WTC11 (cell line): ENCODE results near the gene PMAIP1. TPM values are rescaled to one million over a fixed set of nuclear protein-coding genes. Genes with fewer than 3 reads are reported as not detected.

Experiments used
- ATAC-seq: fragments of 200-7000 bp; cut with Tn5 transposase; 2 replicates; pipeline ENCODE4 v1.10.0; 2021; ENCODE audit warnings: mild to moderate bottlenecking, moderate library complexity
- CTCF ChIA-PET: fragments of 300-600 bp; sonication (Branson Sonifier 250); formaldehyde crosslinking; loops from one replicate; lab custom pipeline; 2021; ENCODE audit warnings: antibody characterized with exemption; lab: Charles Lee
- POLR2A ChIA-PET: fragments of 350-600 bp; sonication (Branson Sonifier 250); formaldehyde crosslinking; loops from one replicate; lab custom pipeline; 2021; ENCODE audit warnings: antibody characterized with exemption; lab: Charles Lee
- DNase-seq: peaks from one replicate; pipeline ENCODE4 v3.0.0; 2021; ENCODE audit warnings: low spot score
- H3K27ac Mint-ChIP-seq: 2 replicates; pipeline ENCODE4 v1.8.0; 2021; ENCODE audit warnings: mixed read lengths
- H3K27me3 Mint-ChIP-seq: 2 replicates; pipeline ENCODE4 v1.8.0; 2021; ENCODE audit warnings: low read depth, mild to moderate bottlenecking, moderate library complexity, mixed read lengths
- H3K36me3 Mint-ChIP-seq: 2 replicates; pipeline ENCODE4 v1.8.0; 2021; ENCODE audit warnings: mixed read lengths
- H3K4me1 Mint-ChIP-seq: 2 replicates; pipeline ENCODE4 v1.8.0; 2022; ENCODE audit warnings: mixed read lengths
- H3K4me3 Mint-ChIP-seq: 2 replicates; pipeline ENCODE4 v1.8.0; 2021; ENCODE audit warnings: mild to moderate bottlenecking, moderate library complexity, mixed read lengths
- H3K9me3 Mint-ChIP-seq: 2 replicates; pipeline ENCODE4 v1.8.0; 2021; ENCODE audit warnings: mixed read lengths
- ARID4B ChIP-seq: sonication (generic); formaldehyde crosslinking; IDR thresholded peaks from 2 replicates; pipeline ENCODE4 v1.8.0; 2023; ENCODE audit warnings: missing genetic modification reagents, mild to moderate bottlenecking, borderline replicate concordance
- CDX4 ChIP-seq: fragments of 250-450 bp; sonication (Bioruptor Pico); IDR thresholded peaks from 2 replicates; pipeline ENCODE4 v1.9.0; 2021; ENCODE audit warnings: moderate library complexity, mild to moderate bottlenecking, inconsistent platforms, borderline replicate concordance
- E2F1 ChIP-seq: sonication (generic); formaldehyde crosslinking; IDR thresholded peaks from 2 replicates; pipeline ENCODE4 v1.8.0; 2022; ENCODE audit warnings: mild to moderate bottlenecking, missing genetic modification reagents
- E2F4 ChIP-seq: sonication (generic); formaldehyde crosslinking; IDR thresholded peaks from 2 replicates; pipeline ENCODE4 v1.8.1; 2022; ENCODE audit warnings: low read depth, mild to moderate bottlenecking, moderate library complexity, missing genetic modification reagents, borderline replicate concordance
- FOXJ3 ChIP-seq: sonication (generic); formaldehyde crosslinking; IDR thresholded peaks from 2 replicates; pipeline ENCODE4 v1.9.0; 2021; ENCODE audit warnings: missing genetic modification reagents, mild to moderate bottlenecking, borderline replicate concordance
- FOXP1 ChIP-seq: sonication (generic); formaldehyde crosslinking; IDR thresholded peaks from 2 replicates; pipeline ENCODE4 v1.8.0; 2022; ENCODE audit warnings: missing genetic modification reagents, mild to moderate bottlenecking, moderate library complexity, borderline replicate concordance
- GTF2I ChIP-seq: fragments of 250-450 bp; sonication (Bioruptor Pico); conservative IDR thresholded peaks from 2 replicates; pipeline ENCODE4 v1.4.0; 2021; ENCODE audit warnings: mild to moderate bottlenecking
- HMGXB4 ChIP-seq: sonication (generic); formaldehyde crosslinking; IDR thresholded peaks from 2 replicates; pipeline ENCODE4 v1.8.1; 2023; ENCODE audit warnings: mild to moderate bottlenecking, moderate library complexity, missing genetic modification reagents
- MLX ChIP-seq: sonication (generic); formaldehyde crosslinking; IDR thresholded peaks from 2 replicates; pipeline ENCODE4 v1.8.1; 2023; ENCODE audit warnings: mild to moderate bottlenecking, missing genetic modification reagents, moderate library complexity
- NFATC4 ChIP-seq: fragments of 250-450 bp; sonication (Bioruptor Pico); IDR thresholded peaks from 2 replicates; pipeline ENCODE4 v1.9.0; 2021; ENCODE audit warnings: mild to moderate bottlenecking
- NFE2L1 ChIP-seq: sonication (generic); formaldehyde crosslinking; IDR thresholded peaks from 2 replicates; pipeline ENCODE4 v1.8.1; 2023; ENCODE audit warnings: missing genetic modification reagents
- SOX15 ChIP-seq: fragments of 250-450 bp; sonication (Bioruptor Pico); IDR thresholded peaks from 2 replicates; pipeline ENCODE4 v1.9.0; 2021; ENCODE audit warnings: mild to moderate bottlenecking
- TCF7 ChIP-seq: sonication (generic); formaldehyde crosslinking; IDR thresholded peaks from 2 replicates; pipeline ENCODE4 v1.8.0; 2022; ENCODE audit warnings: mild to moderate bottlenecking, low read depth, missing genetic modification reagents, moderate library complexity
- total RNA-seq: library from RNA; stranded (reverse); gene quantifications from 3 replicates; pipeline ENCODE4 v1.2.3, GENCODE V29; 2021

The PMAIP1 gene
- total RNA-seq, 1 experiment from 2014 or later = 152 TPM

- TF ChIP-seq ARID4B (CRISPR knock-in tag) (no peak), E2F1 (CRISPR knock-in tag) (no peak), TCF7 (no peak), FOXP1 (CRISPR knock-in tag) (no peak), GTF2I (CRISPR knock-in tag) (no peak), MLX (no peak), CDX4 (CRISPR knock-in tag) (no peak)
Observed at GRCh38 chr18:59902993-59903610, 3.3 kb downstream of the PMAIP1 start (continued).

- DNase-seq (no peak), ATAC-seq (no peak)
- H3K36me3 Mint-ChIP-seq = peaks cover 36% of the 10 kb centered on the region
- H3K27ac Mint-ChIP-seq = peak overlapping the region; percentile 86
- no peaks in the 10 kb centered on the region for H3K9me3 Mint-ChIP-seq
- peaks cover 60% of the 10 kb centered on the region for H3K4me1 Mint-ChIP-seq
- POLR2A ChIA-PET = interaction anchor here (0.6 to 2.6 kb wide), 3 partner anchors 31 to 280 kb away, joined by 3 to 19 read pairs (median 3); no protein-coding TSS in a partner anchor
- H3K27me3 Mint-ChIP-seq = no peaks in the 10 kb centered on the region
- H3K4me3 Mint-ChIP-seq = peak overlapping the region; percentile 63
- TF ChIP-seq CDX4 (CRISPR knock-in tag) (no peak), FOXJ3 (CRISPR knock-in tag) (no peak), SOX15 (CRISPR knock-in tag) (no peak), HMGXB4 (no peak), MLX (no peak), E2F4 (CRISPR knock-in tag) (no peak), NFE2L1 (CRISPR knock-in tag) (no peak), E2F1 (CRISPR knock-in tag) (no peak), NFATC4 (0 out of 2 replicates have a peak, but pooled peaks have one; percentile 21)
- TF ChIP-seq, all 79 proteins: peak for 1
- CTCF ChIA-PET = interaction anchor here (0.8 to 1.6 kb wide), 4 partner anchors 64 to 207 kb away, joined by 4 to 6 read pairs (median 6); partner anchors contain the start of gene CCBE1
Observed at GRCh38 chr18:59904011-59904601, 4.3 kb downstream of the PMAIP1 start.
